H9 (cell line): Measurements from ENCODE around the gene LIX1L. TPM values are rescaled to one million over a fixed set of nuclear protein-coding genes. Genes with fewer than 3 reads are reported as not detected.

Experiments
- DNase-seq: peaks from one replicate; pipeline ENCODE4 v3.0.0-alpha.2; 2017
- H2AFZ ChIP-seq: one replicate; pipeline ENCODE4 v1.6.1; 2013; ENCODE audit warnings: mild to moderate bottlenecking, low read length, control low read depth, moderate library complexity
- H2AK5ac ChIP-seq: 2 replicates; pipeline ENCODE4 v1.6.1; 2013; ENCODE audit warnings: low read length, control low read depth, mixed read lengths; ENCODE audit not compliant: insufficient read length
- H2BK120ac ChIP-seq: one replicate; pipeline ENCODE4 v1.6.1; 2013; ENCODE audit warnings: low read depth, mild to moderate bottlenecking, low read length, control low read depth, inconsistent platforms; ENCODE audit not compliant: poor library complexity, severe bottlenecking
- H2BK12ac ChIP-seq: 2 replicates; pipeline ENCODE4 v1.6.1; 2013; ENCODE audit warnings: low read length, control low read depth, mixed read lengths, low read depth; ENCODE audit not compliant: insufficient read length
- H2BK15ac ChIP-seq: 2 replicates; pipeline ENCODE4 v1.6.1; 2013; ENCODE audit warnings: low read depth, low read length, control low read depth
- H2BK20ac ChIP-seq: one replicate; pipeline ENCODE4 v1.6.1; 2013; ENCODE audit warnings: low read depth, mild to moderate bottlenecking, low read length, control low read depth, inconsistent platforms; ENCODE audit not compliant: poor library complexity, severe bottlenecking
- H2BK5ac ChIP-seq: 2 replicates; pipeline ENCODE4 v1.6.1; 2013; ENCODE audit warnings: low read length, control low read depth, mixed read lengths; ENCODE audit not compliant: insufficient read length
- H3K14ac ChIP-seq: 2 replicates; pipeline ENCODE4 v1.6.1; 2013; ENCODE audit warnings: low read length, control low read depth; ENCODE audit not compliant: insufficient read depth
- H3K18ac ChIP-seq: 2 replicates; pipeline ENCODE4 v1.6.1; 2013; ENCODE audit warnings: low read depth, mild to moderate bottlenecking, mixed read lengths, low read length, control low read depth; ENCODE audit not compliant: insufficient read length
- H3K23ac ChIP-seq: 2 replicates; pipeline ENCODE4 v1.6.1; 2013; ENCODE audit warnings: low read length, control low read depth, mixed read lengths, low read depth; ENCODE audit not compliant: insufficient read length
- H3K23me2 ChIP-seq: 2 replicates; pipeline ENCODE4 v1.6.1; 2013; ENCODE audit warnings: low read depth, mild to moderate bottlenecking, mixed read lengths, low read length, control low read depth; ENCODE audit not compliant: insufficient read length, poor library complexity, severe bottlenecking
- H3K27ac ChIP-seq: 2 replicates; pipeline ENCODE4 v1.5.1; 2013; ENCODE audit warnings: low read length, control low read depth, mixed read lengths, low read depth; ENCODE audit not compliant: insufficient read length
- H3K27me3 ChIP-seq: 2 replicates; pipeline ENCODE4 v1.6.1; 2013; ENCODE audit warnings: low read length, control low read depth, inconsistent platforms; ENCODE audit not compliant: insufficient read depth
- H3K4ac ChIP-seq: 2 replicates; pipeline ENCODE4 v1.6.1; 2013; ENCODE audit warnings: low read depth, mild to moderate bottlenecking, control low read depth, inconsistent platforms, low read length, moderate library complexity
- H3K4me1 ChIP-seq: 2 replicates; pipeline ENCODE4 v1.6.1; 2013; ENCODE audit warnings: low read length, control low read depth, inconsistent platforms; ENCODE audit not compliant: insufficient read depth
- H3K4me2 ChIP-seq: 2 replicates; pipeline ENCODE4 v1.6.1; 2013; ENCODE audit warnings: low read length, control low read depth, mixed read lengths; ENCODE audit not compliant: insufficient read length, insufficient read depth
- H3K56ac ChIP-seq: 2 replicates; pipeline ENCODE4 v1.6.1; 2013; ENCODE audit warnings: low read depth, mild to moderate bottlenecking, mixed read lengths, low read length, control low read depth; ENCODE audit not compliant: insufficient read length
- H3K79me1 ChIP-seq: 2 replicates; pipeline ENCODE4 v1.6.1; 2013; ENCODE audit warnings: low read depth, mild to moderate bottlenecking, moderate library complexity, low read length, control low read depth, inconsistent platforms; ENCODE audit not compliant: insufficient read depth, poor library complexity, severe bottlenecking
- H3K79me2 ChIP-seq: 2 replicates; pipeline ENCODE4 v1.6.1; 2013; ENCODE audit warnings: low read length, control low read depth, inconsistent platforms; ENCODE audit not compliant: insufficient read depth
- H3K9ac ChIP-seq: 2 replicates; pipeline ENCODE4 v1.6.1; 2013; ENCODE audit warnings: low read length, control low read depth, mixed read lengths; ENCODE audit not compliant: insufficient read length; ENCODE audit errors: extremely low read depth
- H3K9me3 ChIP-seq: one replicate; pipeline ENCODE4 v1.6.1; 2013; ENCODE audit warnings: low read depth, low read length, inconsistent platforms; ENCODE audit not compliant: control insufficient read depth
- H3T11ph ChIP-seq: one replicate; pipeline ENCODE4 v1.6.1; 2013; ENCODE audit warnings: mild to moderate bottlenecking, low read length, control low read depth, inconsistent platforms
- H4K20me1 ChIP-seq: one replicate; pipeline ENCODE4 v1.6.1; 2013; ENCODE audit not compliant: control insufficient read depth, insufficient read length, insufficient read depth
- H4K5ac ChIP-seq: 2 replicates; pipeline ENCODE4 v1.6.1; 2013; ENCODE audit warnings: low read depth, mild to moderate bottlenecking, mixed read lengths, low read length, control low read depth; ENCODE audit not compliant: insufficient read length
- H4K8ac ChIP-seq: replicated peaks from 2 replicates; pipeline ENCODE4 v1.6.1; 2013; ENCODE audit warnings: low read length, control low read depth, mixed read lengths, low read depth; ENCODE audit not compliant: insufficient read length
- H4K91ac ChIP-seq: 2 replicates; pipeline ENCODE4 v1.6.1; 2013; ENCODE audit warnings: low read depth, mild to moderate bottlenecking, moderate library complexity, mixed read lengths, low read length, control low read depth; ENCODE audit not compliant: insufficient read length
- H3K27ac Mint-ChIP-seq, 3 experiments: 2 replicates in 2 of 3; 3 replicates in 1 of 3; pipeline ENCODE4 v1.8.0; 2020 to 2021; ENCODE audit warnings: mixed read lengths in 3 of 3, mild to moderate bottlenecking in 1 of 3, moderate library complexity in 1 of 3
- H3K27me3 Mint-ChIP-seq: 2 replicates; pipeline ENCODE4 v1.8.0; 2021; ENCODE audit warnings: low read depth, mild to moderate bottlenecking, moderate library complexity, mixed read lengths
- H3K36me3 Mint-ChIP-seq, 3 experiments: 2 replicates in 2 of 3; 3 replicates in 1 of 3; pipeline ENCODE4 v1.8.0; 2020 to 2021; ENCODE audit warnings: low read depth in 3 of 3, mixed read lengths in 3 of 3; ENCODE audit not compliant: insufficient read depth in 1 of 3
- H3K4me1 Mint-ChIP-seq, 2 experiments: 2 replicates each; pipeline ENCODE4 v1.8.0; 2020; ENCODE audit warnings: mixed read lengths in 2 of 2
- H3K4me3 Mint-ChIP-seq, 2 experiments: 2 replicates in 1 of 2; 3 replicates in 1 of 2; pipeline ENCODE4 v1.8.0; 2020 to 2021; ENCODE audit warnings: mild to moderate bottlenecking in 2 of 2, mixed read lengths in 2 of 2, moderate library complexity in 1 of 2
- H3K9me3 Mint-ChIP-seq, 2 experiments: 2 replicates in 1 of 2; 3 replicates in 1 of 2; pipeline ENCODE4 v1.8.0; 2020; ENCODE audit warnings: mild to moderate bottlenecking in 2 of 2, mixed read lengths in 2 of 2, moderate library complexity in 1 of 2
- CTCF ChIP-seq: fragments of 200-600 bp; sonication (generic); conservative IDR thresholded peaks from 3 replicates; pipeline ENCODE4 v1.8.0; 2021; ENCODE audit warnings: antibody characterized with exemption, mild to moderate bottlenecking
- WGBS: extraction: QIAGEN DNeasy Blood & Tissue Kit; methylation state at CpG from one replicate; pipeline ENCODE4 v1.1.7; 2013; ENCODE audit warnings: missing lambda C conversion rate, low lambda C conversion rate, mixed read lengths; ENCODE audit not compliant: insufficient read length; ENCODE audit errors: extremely low coverage; 5-methylcytosine and 5-hydroxymethylcytosine counted together
- total RNA-seq: library from RNA; stranded (reverse); gene quantifications from 2 replicates; pipeline ENCODE4 v1.2.1, GENCODE V29; 2021

The LIX1L gene
- total RNA-seq, 1 experiment from 2014 or later = 5.9 TPM

GRCh38 chr1:145942405-145942804 lies 15.4 kb downstream of the LIX1L start:
- H4K5ac ChIP-seq = no peak overlapping the region
- no peak for TF ChIP-seq CTCF
- H3K18ac ChIP-seq = no peak overlapping the region
- H3K56ac ChIP-seq = no peak overlapping the region
- no peaks in the 10 kb centered on the region for H3K23me2 ChIP-seq
- no peak overlapping the region for H2BK12ac ChIP-seq
- no peaks in the 10 kb centered on the region for H4K20me1 ChIP-seq
- Mint-ChIP-seq H3K9me3 (no peaks in the 10 kb centered on the region), H3K27ac (no peak overlapping the region; a peak in 1 of 7 replicates), H3K27me3 (no peaks in the 10 kb centered on the region), H3K4me1 (peaks cover 6 to 9% of the 10 kb centered on the region in 2 experiments), H3K36me3 (no peaks in the 10 kb centered on the region; a peak in 1 of 7 replicates), H3K4me3 (no peak overlapping the region)
- no peak overlapping the region for H2AFZ ChIP-seq
- no peak overlapping the region for H3K23ac ChIP-seq
- H3K9me3 ChIP-seq = no peaks in the 10 kb centered on the region
- no peaks in the 10 kb centered on the region for H3K79me2 ChIP-seq
- no peak overlapping the region for H3K4ac ChIP-seq
- H4K91ac ChIP-seq = no peak overlapping the region
- no peak overlapping the region for H2BK120ac ChIP-seq
- H3K9ac ChIP-seq = no peak overlapping the region
- no peak overlapping the region for H2AK5ac ChIP-seq
- H3K4me1 ChIP-seq = peaks cover 5% of the 10 kb centered on the region; the same call in 1 of the 2 replicates
- H3K14ac ChIP-seq = no peak overlapping the region
- no CpG with 5 or more reads among the region's 4 CpGs for WGBS
- no peaks in the 10 kb centered on the region for H3K79me1 ChIP-seq
- no peak overlapping the region for H3T11ph ChIP-seq
- no peak overlapping the region for H2BK15ac ChIP-seq
- H2BK5ac ChIP-seq = no peak overlapping the region
- no peak overlapping the region for H2BK20ac ChIP-seq
- H3K27ac ChIP-seq = no peak overlapping the region
- no peak for DNase-seq
- no peak overlapping the region for H3K4me2 ChIP-seq
- no peaks in the 10 kb centered on the region for H3K27me3 ChIP-seq
- no peak overlapping the region for H4K8ac ChIP-seq
